Activated B cell treated with CpG ODN at 0.5 μM for 24 hours (primary cell): Measurements from ENCODE around the gene PCNX3. TPM values are rescaled to one million over a fixed set of nuclear protein-coding genes. Genes with fewer than 3 reads are reported as not detected.

Source experiments
- ATAC-seq: fragments of 200-7000 bp; cut with Tn5 transposase; one replicate; pipeline ENCODE4 v1.10.0; 2021; ENCODE audit warnings: low read depth, mild to moderate bottlenecking, moderate library complexity
- CTCF ChIA-PET: fragments of 350-600 bp; sonication (Branson Sonifier 250); formaldehyde crosslinking; loops from one replicate; lab custom pipeline; 2021; ENCODE audit warnings: antibody characterized with exemption; lab: Charles Lee
- POLR2A ChIA-PET: fragments of 350-600 bp; sonication (Branson Sonifier 250); formaldehyde crosslinking; loops from one replicate; lab custom pipeline; 2021; ENCODE audit warnings: antibody characterized with exemption; lab: Charles Lee
- DNase-seq: peaks from one replicate; pipeline ENCODE4 v3.0.0; 2022
- H3K27ac Mint-ChIP-seq: one replicate; pipeline ENCODE4 v1.8.0; 2020; ENCODE audit warnings: mixed read lengths
- H3K27me3 Mint-ChIP-seq: one replicate; pipeline ENCODE4 v1.8.0; 2021; ENCODE audit warnings: mixed read lengths
- H3K36me3 Mint-ChIP-seq: one replicate; pipeline ENCODE4 v1.8.0; 2021; ENCODE audit warnings: low read depth, mixed read lengths
- H3K4me1 Mint-ChIP-seq: one replicate; pipeline ENCODE4 v1.8.0; 2021; ENCODE audit warnings: mixed read lengths
- H3K4me3 Mint-ChIP-seq: one replicate; pipeline ENCODE4 v1.8.0; 2020; ENCODE audit warnings: mild to moderate bottlenecking, mixed read lengths
- H3K9me3 Mint-ChIP-seq: one replicate; pipeline ENCODE4 v1.8.0; 2020; ENCODE audit warnings: mixed read lengths
- CTCF ChIP-seq: fragments of 200-600 bp; IDR thresholded peaks from one replicate; pipeline ENCODE4 v1.8.0; 2022; ENCODE audit warnings: antibody characterized with exemption, mild to moderate bottlenecking
- intact Hi-C: fragments of 100-400 bp; cut with micrococcal nuclease; formaldehyde crosslinking; loops from one replicate; pipeline ENCODE4 v1.15.1; 2024
- total RNA-seq: library from RNA; stranded (reverse); gene quantifications from 2 replicates; pipeline ENCODE4 v1.2.3, GENCODE V29; 2022

Gene PCNX3
- total RNA-seq, 1 donor from 2014 or later, result 51.4 TPM

GRCh38 chr11:65652511-65653228 is 37.1 kb downstream of the PCNX3 start:
- peaks cover 84% of the 10 kb centered on the region for H3K36me3 Mint-ChIP-seq
- CTCF ChIA-PET, result interaction anchor here (1.6 to 3.2 kb wide), 2 partner anchors 12 to 27 kb away, joined by 5 to 12 read pairs; no protein-coding TSS in a partner anchor

GRCh38 chr11:65653229-65654225 is 38.0 kb downstream of the PCNX3 start:
- DNase-seq, result no peak
- H3K4me3 Mint-ChIP-seq, result peak overlapping the region; percentile 90
- ChIA-PET POLR2A (interaction anchor here (0.5 to 19.4 kb wide), 16 partner anchors 9 to 826 kb away, joined by 3 to 617 read pairs (median 4); partner anchors contain the start of genes AP5B1, CCDC85B, DPP3 and KAT5), CTCF (interaction anchor here (3.2 kb wide), 1 partner anchor 27 kb away, joined by 12 read pairs; no protein-coding TSS in a partner anchor)
- H3K27ac Mint-ChIP-seq, result peak overlapping the region; percentile 95
- TF ChIP-seq CTCF, result no peak
- peaks cover 85% of the 10 kb centered on the region for H3K36me3 Mint-ChIP-seq
- intact Hi-C loops, result no loop called here
- no peaks in the 10 kb centered on the region for H3K27me3 Mint-ChIP-seq
- no peak for ATAC-seq
- H3K9me3 Mint-ChIP-seq, result no peaks in the 10 kb centered on the region
- peaks cover 45% of the 10 kb centered on the region for H3K4me1 Mint-ChIP-seq

More at GRCh38 chr11:65652511-65653228, 37.1 kb downstream of the PCNX3 start:
- TF ChIP-seq CTCF, result no peak
- ATAC-seq (peak; percentile 89), DNase-seq (peak; percentile 98)
- H3K9me3 Mint-ChIP-seq, result no peaks in the 10 kb centered on the region
- H3K4me3 Mint-ChIP-seq, result peak overlapping the region; percentile 90
- no peaks in the 10 kb centered on the region for H3K27me3 Mint-ChIP-seq
- peak overlapping the region; percentile 95 for H3K27ac Mint-ChIP-seq
- H3K4me1 Mint-ChIP-seq, result peaks cover 44% of the 10 kb centered on the region
- intact Hi-C loops, result loop anchor here (1.0 kb wide), 4 partner anchors 11 to 82 kb away; partner anchors contain the start of genes PCNX3 and ZNRD2
- POLR2A ChIA-PET, result interaction anchor here (0.5 to 19.4 kb wide), 22 partner anchors 10 to 827 kb away, joined by 3 to 617 read pairs (median 4); partner anchors contain the start of genes AP5B1, CCDC85B, CFL1 and DPP3

GRCh38 chr11:65654375-65655349 is 39.1 kb downstream of the PCNX3 start:
- TF ChIP-seq CTCF, result no peak
- ChIA-PET CTCF (interaction anchor here (3.2 kb wide), 1 partner anchor 29 kb away, joined by 12 read pairs; no protein-coding TSS in a partner anchor), POLR2A (interaction anchor here (1.1 to 19.4 kb wide), 7 partner anchors 8 to 236 kb away, joined by 3 to 617 read pairs (median 8); partner anchors contain the start of genes CCDC85B, PCNX3, RELA and SIPA1)
- Mint-ChIP-seq H3K9me3 (no peaks in the 10 kb centered on the region), H3K4me1 (peaks cover 53% of the 10 kb centered on the region), H3K27ac (peak overlapping the region; percentile 95), H3K27me3 (no peaks in the 10 kb centered on the region), H3K36me3 (peaks cover 87% of the 10 kb centered on the region), H3K4me3 (no peak overlapping the region)
- intact Hi-C loops, result no loop called here
- no peak for ATAC-seq
- no peak for DNase-seq

- H3K36me3 Mint-ChIP-seq, result peaks cover 88% of the 10 kb centered on the region
- H3K9me3 Mint-ChIP-seq, result no peaks in the 10 kb centered on the region
- POLR2A ChIA-PET, result interaction anchor here (1.0 to 19.4 kb wide), 2 partner anchors 18 to 40 kb away, joined by 3 to 617 read pairs; partner anchors contain the start of genes PCNX3 and SIPA1
- intact Hi-C loops, result no loop called here
- H3K4me3 Mint-ChIP-seq, result no peak overlapping the region
- peaks cover 56% of the 10 kb centered on the region for H3K4me1 Mint-ChIP-seq
- no peaks in the 10 kb centered on the region for H3K27me3 Mint-ChIP-seq
- no peak overlapping the region for H3K27ac Mint-ChIP-seq
- CTCF ChIA-PET, result interaction anchor here (0.6 to 0.8 kb wide), 2 partner anchors 203 to 691 kb away, joined by 3 read pairs; partner anchors contain the start of gene B4GAT1
- TF ChIP-seq CTCF, result no peak
- DNase-seq (no peak), ATAC-seq (no peak)
These were observed 40.2 kb downstream of the PCNX3 start for GRCh38 chr11:65655570-65656332.
